Activated CD8-positive, alpha-beta memory T cell treated with anti-CD3 and anti-CD28 coated beads, Interleukin-2, amount 50 U/mL, for 1 hour (primary cell): Measurements from ENCODE around the gene CHST8.
"Not testable (repeated sequence)": the region's sequence is repeated elsewhere in the genome, so short reads cannot be mapped to it uniquely, and the experiment has no call there.

ENCODE experiments used
- DNase-seq: peaks from one replicate; pipeline ENCODE4 v3.0.0-alpha.2; 2020; ENCODE audit errors: extremely low read depth

CHST8 gene

GRCh38 chr19:33618363-33618762 lies 3.4 kb upstream of the CHST8 start:
- DNase-seq = not testable (repeated sequence)

DNA sequence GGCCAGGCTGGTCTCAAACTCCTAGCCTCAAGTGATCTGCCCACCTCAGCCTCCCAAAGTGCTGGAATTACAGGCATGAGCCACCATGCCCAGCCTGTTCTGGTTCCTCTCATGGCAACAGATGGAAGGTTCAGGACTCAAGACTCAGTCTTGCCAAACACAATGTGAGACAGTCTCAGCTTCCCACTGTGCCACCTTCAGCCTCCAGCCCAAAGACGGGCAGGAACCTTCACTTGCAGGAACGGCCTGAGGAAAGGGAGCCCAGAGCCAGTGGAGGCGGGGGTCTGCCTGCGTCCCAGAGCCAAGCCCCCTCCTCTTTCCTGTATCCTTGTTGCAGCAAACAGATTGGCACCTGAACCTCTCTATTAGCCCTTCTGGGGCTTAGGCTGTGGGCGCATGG lies 2.9 kb upstream of the CHST8 start:
- DNase-seq = no peak

DNA sequence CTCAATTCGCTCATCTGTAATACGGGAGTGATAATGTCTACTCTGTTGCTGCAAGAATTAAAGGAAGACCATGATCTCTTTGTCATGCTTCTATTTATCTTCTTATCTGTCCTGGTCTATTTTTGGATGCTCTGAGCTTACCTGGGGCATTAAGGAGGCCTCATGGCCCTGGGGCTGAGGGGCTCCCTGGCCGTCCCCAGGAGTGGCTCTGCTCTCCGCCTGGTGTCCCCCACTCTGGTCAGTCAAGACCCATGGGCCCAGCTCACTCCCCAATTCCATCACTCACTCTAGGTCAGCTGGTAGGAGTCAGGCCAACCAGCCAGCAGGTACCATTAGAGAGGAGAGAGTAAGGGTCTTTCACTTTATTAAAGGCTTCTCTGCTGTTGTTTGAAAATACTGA lies 1.1 kb upstream of the CHST8 start:
- DNase-seq = no peak

DNA sequence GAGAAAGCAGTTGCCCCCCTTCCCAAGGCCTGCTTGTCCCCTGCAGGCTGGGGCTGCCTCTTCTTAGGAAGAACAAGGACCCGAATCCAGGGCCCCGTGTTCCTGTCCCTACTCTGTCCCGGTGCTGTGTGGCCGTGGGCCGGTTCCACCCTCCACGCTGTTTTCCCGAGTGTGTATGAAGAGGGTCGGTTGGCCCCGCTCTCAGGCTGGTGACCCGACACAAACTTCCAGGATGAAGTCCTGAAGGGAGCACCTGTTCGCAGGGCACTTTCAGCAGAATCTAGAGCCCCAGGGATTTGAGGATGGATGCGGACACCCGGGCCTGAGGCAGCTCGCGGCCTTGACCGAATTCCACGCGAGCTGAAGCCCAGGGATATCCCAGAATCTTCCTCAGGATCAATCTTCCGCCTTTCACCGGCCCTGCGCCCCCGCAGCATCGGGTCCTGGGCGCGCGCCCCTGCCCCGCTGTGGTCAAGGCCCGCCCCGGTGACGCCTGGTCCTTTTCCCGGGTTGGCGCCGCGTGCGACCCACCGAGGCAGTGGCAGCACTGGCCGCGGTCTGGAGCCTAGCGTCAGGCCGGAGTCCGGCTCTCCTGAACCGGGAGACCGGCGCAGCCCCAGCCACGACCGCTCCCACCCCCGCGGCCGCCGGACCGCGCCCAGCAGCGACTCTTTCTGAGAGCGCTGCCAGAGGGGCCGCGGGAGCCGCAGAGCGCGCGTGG lies 528 bp upstream of the CHST8 start:
- DNase-seq = no peak

DNA sequence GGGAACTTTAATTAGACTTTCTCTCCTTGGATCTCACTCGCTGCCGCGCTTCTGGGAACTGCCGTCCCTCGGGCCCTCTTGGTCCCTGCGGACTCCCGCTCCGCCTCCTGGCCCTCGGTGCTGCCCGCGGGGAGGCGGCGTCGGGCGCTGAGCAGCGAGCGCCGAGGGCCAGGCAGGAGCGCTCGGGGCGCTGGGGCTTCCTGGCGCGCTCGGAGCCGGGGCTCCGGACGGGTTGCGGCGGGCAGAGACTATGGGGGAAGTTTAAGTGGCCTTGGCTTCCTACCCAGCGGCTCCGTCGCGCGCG lies 704 bp downstream of the CHST8 start:
- DNase-seq = no peak

DNA sequence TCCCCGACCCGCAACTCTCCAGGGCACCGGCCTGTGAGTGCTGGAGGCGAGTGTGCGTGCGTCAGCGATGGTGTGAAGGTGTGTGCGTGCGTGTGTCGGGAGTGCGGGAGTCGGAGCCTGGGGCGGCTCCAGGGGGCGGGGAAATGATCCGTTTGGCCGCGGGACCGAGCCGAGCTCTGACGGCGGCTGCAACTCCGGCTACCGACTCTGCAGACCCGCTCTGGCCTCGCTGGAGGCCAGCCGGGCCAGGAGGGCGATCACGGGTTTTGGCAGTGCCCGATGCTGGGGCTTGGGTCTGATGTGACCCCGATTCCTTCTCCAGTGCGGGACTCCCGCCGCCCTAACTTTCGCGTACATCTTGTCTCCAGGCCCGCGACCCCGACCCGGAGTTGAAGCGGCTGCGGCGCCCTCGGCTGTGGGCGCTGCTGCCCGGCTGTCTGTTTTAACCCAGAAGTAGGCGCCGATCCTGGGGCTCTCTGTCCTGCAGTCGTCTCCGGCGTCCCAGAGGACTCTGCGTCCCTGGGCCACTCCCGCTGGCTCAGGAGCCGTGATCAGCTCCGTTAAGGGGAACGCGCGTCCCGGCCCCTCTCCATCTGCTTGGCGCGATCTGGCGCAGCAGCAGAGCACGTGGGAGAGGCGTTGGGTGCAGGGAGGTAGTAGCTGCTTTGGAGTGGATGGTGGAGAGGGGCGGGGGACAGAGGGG lies 1.2 kb downstream of the CHST8 start:
- no peak for DNase-seq

GRCh38 chr19:33624586-33624985 lies 2.8 kb downstream of the CHST8 start:
- no peak for DNase-seq

- no peak for DNase-seq
Measured at GRCh38 chr19:33627526-33627925, 5.8 kb downstream of the CHST8 start.

GRCh38 chr19:33627962-33628839 lies 6.4 kb downstream of the CHST8 start:
- no peak for DNase-seq

- DNase-seq = no peak
Measured at GRCh38 chr19:33628921-33629825, 7.4 kb downstream of the CHST8 start.

GRCh38 chr19:33629826-33630375 lies 8.1 kb downstream of the CHST8 start:
- DNase-seq = no peak

DNA sequence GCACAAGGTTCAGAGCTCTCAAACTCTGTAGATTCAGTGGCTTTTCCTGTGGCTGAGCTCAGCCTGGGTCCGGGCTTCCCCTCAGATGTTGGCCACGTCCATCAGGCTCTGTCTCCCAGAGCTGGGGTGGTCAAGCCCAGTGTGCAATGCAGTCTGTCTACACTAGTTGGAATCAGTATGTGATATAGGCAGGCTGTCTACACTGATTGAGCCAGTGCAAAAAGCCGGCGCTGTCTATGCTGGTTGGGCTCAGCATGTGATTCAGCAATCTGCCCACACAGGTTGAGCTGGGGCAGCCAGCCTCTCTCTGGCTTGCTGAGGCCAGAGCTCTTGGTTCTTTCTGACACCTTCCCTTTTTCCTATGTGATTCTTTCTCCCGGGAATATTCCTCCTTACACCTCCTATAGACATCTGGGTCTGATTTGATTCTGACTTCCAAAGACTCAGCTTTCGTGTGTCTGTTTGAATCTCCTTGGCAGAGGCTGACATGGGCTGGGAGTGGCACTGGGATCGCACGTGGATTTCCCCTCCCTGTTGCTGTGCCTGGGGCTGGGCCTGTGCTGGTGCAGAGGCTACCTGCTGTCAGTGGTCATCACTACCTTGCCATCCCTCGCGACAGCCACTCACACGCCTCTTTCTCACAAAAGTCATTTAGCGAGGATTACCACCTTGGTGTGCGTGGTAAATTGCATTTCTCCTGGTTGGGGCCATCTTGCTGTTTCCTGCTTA lies 9.3 kb downstream of the CHST8 start:
- DNase-seq = no peak

GRCh38 chr19:33631609-33631973 lies 9.8 kb downstream of the CHST8 start:
- DNase-seq = no peak

GRCh38 chr19:33634361-33635091 lies 12.8 kb downstream of the CHST8 start:
- no peak for DNase-seq

GRCh38 chr19:33638167-33639034 lies 16.6 kb downstream of the CHST8 start:
- DNase-seq = no peak

GRCh38 chr19:33639035-33639681 lies 17.4 kb downstream of the CHST8 start:
- DNase-seq = no peak

- DNase-seq = no peak
Measured at GRCh38 chr19:33640773-33641172, 19.0 kb downstream of the CHST8 start.

- DNase-seq = no peak
Measured at GRCh38 chr19:33641261-33641660, 19.5 kb downstream of the CHST8 start.
